Panc1 (cell line): ENCODE data around the gene HOXA5.

ENCODE experiments used
- SIN3A ChIP-seq: IDR thresholded peaks from 2 replicates; pipeline ENCODE4 v1.6.1; 2012; ENCODE audit warnings: low read depth, mild to moderate bottlenecking, low read length, moderate library complexity, borderline replicate concordance; ENCODE audit not compliant: insufficient read depth
- TCF7L2 ChIP-seq: IDR thresholded peaks from 2 replicates; pipeline ENCODE4 v1.6.1; 2011; ENCODE audit warnings: mild to moderate bottlenecking, low read depth, low read length, inconsistent platforms
- TF ChIP-seq, protein P1 (sequence below): fragments of 450-650 bp; IDR thresholded peaks from 2 replicates; pipeline ENCODE4 v1.5.1; 2017; ENCODE audit warnings: mild to moderate bottlenecking

DNA sequence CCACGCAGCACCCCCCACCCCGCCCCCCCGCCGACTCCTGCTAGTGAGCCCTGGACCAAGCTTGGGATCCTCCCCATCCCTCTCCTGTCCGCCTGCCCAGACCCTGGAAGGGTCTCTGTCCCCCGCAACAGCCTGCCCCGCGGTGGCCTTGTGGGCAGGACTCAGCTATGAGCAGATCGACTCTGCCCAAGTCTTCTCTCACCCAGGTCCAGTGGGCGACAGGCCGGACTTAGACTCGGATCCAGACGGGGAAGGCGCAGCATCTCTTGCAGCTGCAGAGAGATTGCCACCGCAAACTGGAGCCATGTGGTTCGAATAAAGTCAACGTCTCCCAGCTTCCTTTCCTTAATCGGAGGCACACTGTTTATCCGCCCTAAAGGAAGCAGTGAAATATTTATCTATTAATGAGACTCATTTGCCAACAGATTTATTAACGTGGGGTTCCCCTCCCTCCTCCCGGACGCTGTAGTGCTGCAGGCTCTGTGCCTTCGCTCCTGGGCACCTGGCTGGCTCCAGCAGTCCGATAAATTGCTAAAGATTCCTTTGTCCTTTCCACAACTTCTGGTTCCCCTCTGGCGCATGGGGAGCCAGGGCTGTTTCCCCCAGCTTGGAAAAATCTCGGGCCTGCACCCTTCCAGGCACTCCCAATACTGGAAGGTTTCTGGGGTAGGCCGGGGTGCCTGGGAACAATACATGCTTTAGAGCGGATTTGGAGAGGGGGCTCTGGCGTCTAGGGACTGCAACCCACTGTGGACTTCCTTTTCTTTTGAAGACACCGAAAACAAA, 13.6 kb upstream of the HOXA5 start:
- no peak for TF ChIP-seq SIN3A
- TF ChIP-seq, protein P1, sequence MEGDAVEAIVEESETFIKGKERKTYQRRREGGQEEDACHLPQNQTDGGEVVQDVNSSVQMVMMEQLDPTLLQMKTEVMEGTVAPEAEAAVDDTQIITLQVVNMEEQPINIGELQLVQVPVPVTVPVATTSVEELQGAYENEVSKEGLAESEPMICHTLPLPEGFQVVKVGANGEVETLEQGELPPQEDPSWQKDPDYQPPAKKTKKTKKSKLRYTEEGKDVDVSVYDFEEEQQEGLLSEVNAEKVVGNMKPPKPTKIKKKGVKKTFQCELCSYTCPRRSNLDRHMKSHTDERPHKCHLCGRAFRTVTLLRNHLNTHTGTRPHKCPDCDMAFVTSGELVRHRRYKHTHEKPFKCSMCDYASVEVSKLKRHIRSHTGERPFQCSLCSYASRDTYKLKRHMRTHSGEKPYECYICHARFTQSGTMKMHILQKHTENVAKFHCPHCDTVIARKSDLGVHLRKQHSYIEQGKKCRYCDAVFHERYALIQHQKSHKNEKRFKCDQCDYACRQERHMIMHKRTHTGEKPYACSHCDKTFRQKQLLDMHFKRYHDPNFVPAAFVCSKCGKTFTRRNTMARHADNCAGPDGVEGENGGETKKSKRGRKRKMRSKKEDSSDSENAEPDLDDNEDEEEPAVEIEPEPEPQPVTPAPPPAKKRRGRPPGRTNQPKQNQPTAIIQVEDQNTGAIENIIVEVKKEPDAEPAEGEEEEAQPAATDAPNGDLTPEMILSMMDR = no peak
- TF ChIP-seq TCF7L2 = no peak
